Measurements from ENCODE around the gene CRYZ. TPM values are rescaled to one million over a fixed set of nuclear protein-coding genes. Genes with fewer than 3 reads are reported as not detected.
"Not testable (repeated sequence)": the region's sequence is repeated elsewhere in the genome, so short reads cannot be mapped to it uniquely, and the experiment has no call there.

Gene CRYZ
- total and polyA plus RNA-seq, 9 donors, result 10.4 to 38.6 (median 24.2) TPM

DNA sequence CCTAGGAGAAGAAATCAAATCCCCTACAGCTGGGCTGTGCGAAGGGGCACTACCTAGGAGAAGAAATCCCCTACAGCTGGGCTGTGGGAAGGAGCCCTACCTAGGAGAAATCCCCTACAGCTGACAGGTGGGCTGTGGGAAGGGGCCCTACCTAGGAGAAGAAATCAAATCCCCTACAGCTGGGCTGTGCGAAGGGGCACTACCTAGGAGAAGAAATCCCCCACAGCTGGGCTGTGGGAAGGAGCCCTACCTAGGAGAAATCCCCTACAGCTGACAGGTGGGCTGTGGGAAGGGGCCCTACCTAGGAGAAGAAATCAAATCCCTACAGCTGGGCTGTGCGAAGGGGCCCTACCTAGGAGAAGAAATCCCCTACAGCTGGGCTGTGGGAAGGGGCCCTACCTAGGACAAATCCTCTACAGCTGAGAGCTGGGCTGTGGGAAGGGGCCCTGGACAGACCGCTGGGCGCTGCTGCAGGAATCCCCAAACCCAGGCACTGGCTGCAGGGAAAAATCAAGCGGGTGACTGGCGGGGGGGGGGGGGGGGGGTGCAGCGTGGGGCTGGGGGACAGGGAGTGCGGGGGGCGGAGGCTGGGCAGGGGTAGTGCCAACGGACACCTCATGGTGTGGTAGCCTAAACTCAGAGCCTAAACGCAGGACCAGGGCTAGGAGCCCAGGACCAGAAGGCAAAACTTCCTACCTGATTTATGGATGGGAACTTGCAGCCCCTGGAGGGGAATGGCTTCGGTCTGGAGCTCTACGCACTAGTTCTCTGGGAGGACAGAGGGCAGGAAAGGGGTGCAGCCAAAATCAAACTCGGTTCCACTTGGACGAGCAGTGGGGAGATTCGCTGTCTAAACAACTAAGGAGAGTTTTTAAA lies 541 bp downstream of the CRYZ start:
- Histone ChIP-seq H3K27ac (ENCODE audit: low read length) (peak overlapping the region; percentile 95), H3K4me1 (ENCODE audit: control insufficient read depth, insufficient read depth, low read length) (peaks cover 16% of the 10 kb centered on the region), H3K4me3 (ENCODE audit: low read length) (peak overlapping the region; percentile 74)
- H3K36me3 ChIP-seq (ENCODE audit: control insufficient read depth, insufficient read depth, low read length); H3K27me3 ChIP-seq (ENCODE audit: control insufficient read depth, insufficient read depth, low read length); H3K9me3 ChIP-seq (replicated peaks; ENCODE audit: control insufficient read depth, low read depth, low read length); DNase-seq: not testable (repeated sequence)
- 0% methylated on average over 9 of the region's 17 CpGs for WGBS (ENCODE audit: insufficient coverage)

DNA sequence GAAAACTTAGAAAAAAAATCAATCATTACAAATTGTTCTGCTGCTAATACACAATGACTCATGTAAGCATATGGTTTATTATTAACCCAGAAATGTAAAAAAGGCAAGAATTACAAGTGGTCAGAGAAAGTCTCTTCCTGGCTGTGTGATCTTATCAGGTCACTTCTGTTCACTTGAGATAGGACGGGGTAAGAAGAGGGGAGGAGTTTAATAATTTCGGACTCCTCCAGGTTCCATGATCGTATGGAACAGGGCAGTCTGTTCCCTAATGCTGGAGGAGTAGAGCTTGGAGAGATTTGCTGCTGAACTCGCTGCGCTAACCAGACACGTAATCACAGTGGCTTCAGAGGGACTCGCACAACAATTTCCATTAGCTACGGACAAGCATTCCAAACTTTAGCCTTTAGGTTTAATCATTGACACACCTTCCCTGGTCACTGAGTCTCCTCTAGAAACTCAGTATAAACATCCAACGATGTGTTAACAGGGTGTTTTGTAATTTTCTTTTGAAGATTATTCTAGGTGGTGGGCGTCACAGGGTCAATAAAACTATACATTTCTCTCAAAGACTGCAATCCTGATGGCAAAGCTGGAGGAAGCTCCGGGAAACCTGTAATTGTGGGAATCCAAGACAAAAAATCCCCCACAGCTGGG lies 1.3 kb downstream of the CRYZ start:
- 78% methylated on average over 4 of the region's 11 CpGs for WGBS (ENCODE audit: insufficient coverage)
- no peaks in the 10 kb centered on the region for H3K36me3 ChIP-seq (ENCODE audit: control insufficient read depth, insufficient read depth, low read length)
- no peak overlapping the region for H3K4me3 ChIP-seq (ENCODE audit: low read length)
- peak; percentile 3 for DNase-seq
- H3K9me3 ChIP-seq (replicated peaks; ENCODE audit: control insufficient read depth, low read depth, low read length), result no peaks in the 10 kb centered on the region
- H3K27ac ChIP-seq (ENCODE audit: low read length), result no peak overlapping the region
- H3K4me1 ChIP-seq (ENCODE audit: control insufficient read depth, insufficient read depth, low read length), result peaks cover 16% of the 10 kb centered on the region
- H3K27me3 ChIP-seq (ENCODE audit: control insufficient read depth, insufficient read depth, low read length), result no peaks in the 10 kb centered on the region

DNA sequence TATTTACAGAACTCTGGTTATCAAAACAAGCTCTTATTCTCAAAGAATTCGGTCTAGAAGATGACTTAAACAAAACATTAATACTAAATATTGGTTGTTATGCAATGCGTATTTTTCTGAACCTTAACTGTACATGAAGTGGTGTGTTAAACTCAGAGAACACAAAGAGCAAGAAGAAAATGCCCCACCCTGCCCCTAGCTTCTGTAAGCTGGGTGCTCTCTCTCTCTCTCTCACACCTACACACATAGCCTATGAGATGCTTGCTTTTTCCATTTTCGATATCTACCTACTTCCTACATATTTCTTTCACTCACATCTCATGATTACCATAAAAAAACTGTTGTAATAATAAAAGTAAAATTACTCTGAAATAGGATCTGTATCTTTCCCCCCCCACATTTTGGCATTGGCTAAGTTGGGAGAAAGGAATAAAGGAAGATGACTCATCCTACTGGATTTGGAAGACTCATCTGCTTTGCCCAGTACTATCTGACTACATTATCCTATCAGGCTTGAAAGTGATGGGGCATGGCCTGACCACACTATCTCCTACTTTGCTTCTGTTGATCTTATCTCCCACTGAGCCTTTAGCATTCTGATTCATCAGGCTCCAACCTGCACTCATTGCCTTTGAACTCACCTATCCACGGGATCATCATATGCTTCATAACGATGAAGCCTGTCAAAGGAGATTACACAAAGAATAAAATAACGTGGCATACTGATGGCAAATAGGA lies 2.9 kb downstream of the CRYZ start:
- no peak for DNase-seq
- peaks cover 16% of the 10 kb centered on the region for H3K4me1 ChIP-seq (ENCODE audit: control insufficient read depth, insufficient read depth, low read length)
- no peak overlapping the region for H3K4me3 ChIP-seq (ENCODE audit: low read length)
- no CpG with 5 or more reads among the region's 6 CpGs for WGBS (ENCODE audit: insufficient coverage)
- H3K27ac ChIP-seq (ENCODE audit: low read length), result no peak overlapping the region
- no peaks in the 10 kb centered on the region for H3K27me3 ChIP-seq (ENCODE audit: control insufficient read depth, insufficient read depth, low read length)
- peaks cover 7% of the 10 kb centered on the region for H3K9me3 ChIP-seq (replicated peaks; ENCODE audit: control insufficient read depth, low read depth, low read length)
- peaks cover 4% of the 10 kb centered on the region for H3K36me3 ChIP-seq (ENCODE audit: control insufficient read depth, insufficient read depth, low read length)

DNA sequence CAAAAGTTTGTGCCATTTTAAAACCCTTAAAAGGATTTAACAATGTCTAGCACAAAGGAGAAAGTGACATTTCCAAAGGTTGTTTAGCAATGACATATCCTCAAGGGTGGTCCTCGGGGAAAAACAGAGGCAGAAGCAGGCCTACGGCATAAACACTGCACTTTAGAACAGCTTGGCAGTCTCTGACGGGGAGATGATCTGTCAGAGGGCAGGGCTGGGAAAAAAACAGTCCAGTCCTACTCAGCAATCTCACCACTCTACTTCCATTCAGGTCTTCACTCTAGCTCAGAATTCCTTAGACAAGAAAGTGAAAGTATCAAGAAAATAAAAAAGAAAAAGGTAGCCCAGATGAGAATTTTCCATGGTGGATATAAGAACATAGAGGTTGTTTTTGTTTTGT lies 4.1 kb downstream of the CRYZ start:
- 25% methylated on average over 1 of the region's 3 CpGs for WGBS (ENCODE audit: insufficient coverage)
- Histone ChIP-seq H3K36me3 (ENCODE audit: control insufficient read depth, insufficient read depth, low read length) (peaks cover 4% of the 10 kb centered on the region), H3K4me1 (ENCODE audit: control insufficient read depth, insufficient read depth, low read length) (peaks cover 10% of the 10 kb centered on the region), H3K27me3 (ENCODE audit: control insufficient read depth, insufficient read depth, low read length) (no peaks in the 10 kb centered on the region), H3K4me3 (ENCODE audit: low read length) (no peak overlapping the region), H3K9me3 (replicated peaks; ENCODE audit: control insufficient read depth, low read depth, low read length) (peaks cover 7% of the 10 kb centered on the region), H3K27ac (ENCODE audit: low read length) (no peak overlapping the region)
- no peak for DNase-seq

DNA sequence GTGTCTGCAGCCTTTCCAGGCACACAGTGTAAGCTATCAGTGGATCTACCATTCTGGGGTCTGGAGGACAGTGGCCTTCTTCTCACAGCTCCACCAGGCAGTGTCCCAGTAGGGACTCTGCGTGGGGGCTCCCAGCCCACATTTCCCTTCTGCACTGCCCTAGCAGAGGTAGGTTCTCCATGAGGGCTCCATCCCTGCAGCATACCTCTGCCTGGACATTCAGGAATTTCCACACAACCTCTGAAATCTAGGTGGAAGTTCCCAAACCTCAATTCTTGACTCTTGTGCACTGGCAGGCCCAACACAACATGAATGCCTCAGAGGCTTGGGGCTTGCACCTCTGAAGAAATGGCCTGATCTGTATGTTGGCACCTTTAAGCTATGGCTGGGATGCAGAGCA lies 6.8 kb downstream of the CRYZ start:
- Histone ChIP-seq H3K9me3 (replicated peaks; ENCODE audit: control insufficient read depth, low read depth, low read length) (peaks cover 7% of the 10 kb centered on the region), H3K4me3 (ENCODE audit: low read length) (no peak overlapping the region), H3K27ac (ENCODE audit: low read length) (no peak overlapping the region), H3K36me3 (ENCODE audit: control insufficient read depth, insufficient read depth, low read length) (peaks cover 20% of the 10 kb centered on the region), H3K4me1 (ENCODE audit: control insufficient read depth, insufficient read depth, low read length) (no peaks in the 10 kb centered on the region), H3K27me3 (ENCODE audit: control insufficient read depth, insufficient read depth, low read length) (no peaks in the 10 kb centered on the region)
- no peak for DNase-seq
- 57% methylated on average over 1 of the region's 1 CpG for WGBS (ENCODE audit: insufficient coverage)

DNA sequence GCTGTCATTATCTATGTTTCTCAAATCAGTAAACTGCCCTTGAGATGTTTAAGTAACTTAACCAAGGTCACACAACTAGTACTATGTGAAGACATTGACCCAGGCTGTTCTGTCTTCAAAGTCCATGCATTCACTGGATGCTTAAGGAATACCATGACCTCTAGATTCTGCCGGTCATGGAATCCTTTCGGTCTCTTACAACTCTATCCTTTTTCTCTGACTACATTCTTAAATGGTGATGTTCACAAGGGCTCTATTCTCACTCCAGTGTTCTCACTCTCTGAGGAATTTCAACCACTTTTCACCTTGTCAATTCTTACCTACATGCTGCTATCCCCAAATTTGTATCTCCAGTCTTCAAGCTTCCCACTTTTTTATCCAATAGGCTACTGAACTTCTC lies 15.2 kb downstream of the CRYZ start:
- WGBS (ENCODE audit: insufficient coverage), result 88% methylated on average over 2 of the region's 2 CpGs
- no peak for DNase-seq
- Histone ChIP-seq H3K27me3 (ENCODE audit: control insufficient read depth, insufficient read depth, low read length) (no peaks in the 10 kb centered on the region), H3K9me3 (replicated peaks; ENCODE audit: control insufficient read depth, low read depth, low read length) (no peaks in the 10 kb centered on the region), H3K27ac (ENCODE audit: low read length) (no peak overlapping the region), H3K4me3 (ENCODE audit: low read length) (no peak overlapping the region), H3K4me1 (ENCODE audit: control insufficient read depth, insufficient read depth, low read length) (no peaks in the 10 kb centered on the region), H3K36me3 (ENCODE audit: control insufficient read depth, insufficient read depth, low read length) (peaks cover 42% of the 10 kb centered on the region)

DNA sequence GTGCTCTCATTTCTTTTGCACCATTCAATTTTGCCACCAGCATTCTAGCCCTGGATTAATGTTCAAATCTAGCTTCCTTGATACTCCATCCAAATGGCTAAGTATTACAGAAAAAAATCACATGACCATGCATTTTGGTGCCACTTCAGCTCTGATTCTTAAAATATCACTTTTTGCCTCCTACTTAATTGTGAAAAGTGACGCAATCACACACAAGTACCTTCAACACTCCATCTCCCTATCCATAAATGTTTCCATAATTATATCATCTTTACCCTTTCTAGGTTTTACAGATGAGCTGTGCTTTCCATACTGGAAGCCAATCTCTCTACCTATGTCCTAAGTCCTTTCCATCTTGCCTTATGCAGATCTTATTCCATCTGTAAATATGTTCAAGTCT lies 16.0 kb downstream of the CRYZ start:
- H3K36me3 ChIP-seq (ENCODE audit: control insufficient read depth, insufficient read depth, low read length), result peaks cover 40% of the 10 kb centered on the region
- 88% methylated on average over 1 of the region's 1 CpG for WGBS (ENCODE audit: insufficient coverage)
- no peaks in the 10 kb centered on the region for H3K9me3 ChIP-seq (replicated peaks; ENCODE audit: control insufficient read depth, low read depth, low read length)
- H3K27ac ChIP-seq (ENCODE audit: low read length), result no peak overlapping the region
- no peaks in the 10 kb centered on the region for H3K4me1 ChIP-seq (ENCODE audit: control insufficient read depth, insufficient read depth, low read length)
- H3K27me3 ChIP-seq (ENCODE audit: control insufficient read depth, insufficient read depth, low read length), result no peaks in the 10 kb centered on the region
- H3K4me3 ChIP-seq (ENCODE audit: low read length), result no peak overlapping the region
- DNase-seq, result no peak

DNA sequence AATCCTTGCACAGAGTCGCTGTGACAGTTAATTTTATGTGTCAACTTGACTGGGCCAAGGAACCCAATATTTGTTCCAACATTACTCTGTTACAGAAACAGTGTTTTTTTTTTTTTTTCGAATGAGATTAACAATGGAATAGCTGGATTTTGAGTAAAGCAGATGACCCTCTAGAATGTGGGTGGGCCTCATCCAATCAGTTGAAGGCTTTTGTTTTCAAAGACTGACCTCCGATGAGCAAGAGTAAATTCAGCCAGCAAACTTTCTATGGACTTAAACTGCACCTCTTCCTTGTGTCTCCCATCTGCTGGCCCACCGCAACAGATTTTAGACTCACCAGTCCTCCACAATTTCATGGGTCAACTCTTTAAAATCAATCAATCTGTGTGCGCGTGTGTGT lies 17.0 kb downstream of the CRYZ start:
- peaks cover 40% of the 10 kb centered on the region for H3K36me3 ChIP-seq (ENCODE audit: control insufficient read depth, insufficient read depth, low read length)
- H3K4me3 ChIP-seq (ENCODE audit: low read length), result no peak overlapping the region
- H3K27me3 ChIP-seq (ENCODE audit: control insufficient read depth, insufficient read depth, low read length), result no peaks in the 10 kb centered on the region
- no peak for DNase-seq
- H3K9me3 ChIP-seq (replicated peaks; ENCODE audit: control insufficient read depth, low read depth, low read length), result no peaks in the 10 kb centered on the region
- no CpG with 5 or more reads among the region's 6 CpGs for WGBS (ENCODE audit: insufficient coverage)
- H3K27ac ChIP-seq (ENCODE audit: low read length), result no peak overlapping the region
- H3K4me1 ChIP-seq (ENCODE audit: control insufficient read depth, insufficient read depth, low read length), result no peaks in the 10 kb centered on the region

DNA sequence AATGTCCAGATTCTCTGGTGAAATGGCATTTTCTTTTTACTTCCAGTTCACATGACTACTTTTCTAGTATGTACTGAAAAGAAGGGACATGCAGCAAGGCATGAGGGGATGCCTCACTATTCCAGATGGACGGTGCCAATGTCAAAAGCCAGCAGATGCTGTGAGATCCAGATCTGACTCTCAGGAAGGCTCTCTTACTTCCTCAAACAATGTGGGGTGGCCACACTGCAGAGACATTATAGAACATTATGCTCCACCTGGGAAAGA lies 17.7 kb downstream of the CRYZ start:
- Histone ChIP-seq H3K9me3 (replicated peaks; ENCODE audit: control insufficient read depth, low read depth, low read length) (no peaks in the 10 kb centered on the region), H3K36me3 (ENCODE audit: control insufficient read depth, insufficient read depth, low read length) (peaks cover 39% of the 10 kb centered on the region), H3K27ac (ENCODE audit: low read length) (no peak overlapping the region), H3K4me1 (ENCODE audit: control insufficient read depth, insufficient read depth, low read length) (no peaks in the 10 kb centered on the region), H3K4me3 (ENCODE audit: low read length) (no peak overlapping the region), H3K27me3 (ENCODE audit: control insufficient read depth, insufficient read depth, low read length) (no peaks in the 10 kb centered on the region)
- 75% methylated on average over 1 of the region's 1 CpG for WGBS (ENCODE audit: insufficient coverage)
- no peak for DNase-seq

DNA sequence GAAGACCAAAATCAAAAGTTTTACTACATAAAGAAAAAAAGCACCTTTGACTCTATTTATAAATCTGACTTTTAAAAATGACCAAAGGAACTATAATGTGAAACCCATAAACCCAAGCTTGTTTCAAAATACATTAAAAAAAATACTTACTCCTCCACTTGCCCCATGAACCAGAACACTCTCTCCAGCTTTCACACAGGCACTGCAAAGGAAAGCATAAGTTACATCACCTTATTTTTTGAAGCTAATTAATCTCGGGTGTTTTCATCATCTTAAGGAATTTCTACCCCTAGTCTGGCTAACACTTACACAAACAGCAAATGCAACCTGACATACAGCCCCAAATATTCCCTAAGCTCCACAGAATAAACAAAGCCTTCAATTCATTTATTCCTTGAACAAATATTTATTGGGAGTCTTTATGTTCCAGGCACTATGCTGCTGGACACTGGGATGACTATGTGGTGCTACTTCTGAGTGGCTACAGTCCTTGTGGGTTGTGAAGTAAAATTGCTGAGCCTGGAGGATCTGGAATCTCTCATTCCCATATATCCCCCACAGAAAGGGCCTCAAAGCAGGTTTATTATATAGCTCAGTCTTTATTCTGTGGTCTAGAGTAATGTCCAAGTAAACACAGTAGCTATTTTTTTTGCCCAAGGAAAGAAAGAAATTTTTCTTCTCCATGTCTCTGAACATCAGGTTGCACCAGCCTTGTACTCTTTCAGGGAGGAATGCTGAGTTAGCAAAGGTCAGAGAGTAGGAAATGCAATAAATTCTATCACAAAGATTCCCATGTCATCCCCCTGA lies 18.2 kb downstream of the CRYZ start:
- no CpG with 5 or more reads among the region's 1 CpG for WGBS (ENCODE audit: insufficient coverage)

More for the DNA sequence above, 18.2 kb downstream of the CRYZ start:
- Histone ChIP-seq H3K27ac (ENCODE audit: low read length) (no peak overlapping the region), H3K9me3 (replicated peaks; ENCODE audit: control insufficient read depth, low read depth, low read length) (no peaks in the 10 kb centered on the region), H3K27me3 (ENCODE audit: control insufficient read depth, insufficient read depth, low read length) (no peaks in the 10 kb centered on the region), H3K4me3 (ENCODE audit: low read length) (no peak overlapping the region), H3K4me1 (ENCODE audit: control insufficient read depth, insufficient read depth, low read length) (no peaks in the 10 kb centered on the region), H3K36me3 (ENCODE audit: control insufficient read depth, insufficient read depth, low read length) (peaks cover 37% of the 10 kb centered on the region)
- no peak for DNase-seq

Measured in muscle of leg (tissue), 11 donors.